ENCODE results near the gene PPP1R26. TPM values are rescaled to one million over a fixed set of nuclear protein-coding genes. Genes with fewer than 3 reads are reported as not detected.

PPP1R26 gene
- total RNA-seq, 1 donor from 2014 or later: 25.5 TPM

GRCh38 chr9:135489188-135489906 lies 9.8 kb downstream of the PPP1R26 start:
- no peak overlapping the region for H3K4me3 ChIP-seq
- no peaks in the 10 kb centered on the region for H3K4me1 ChIP-seq
- no peaks in the 10 kb centered on the region for H3K9me3 ChIP-seq
- no peak overlapping the region for H3K27ac ChIP-seq
- no peaks in the 10 kb centered on the region for H3K27me3 ChIP-seq
- H3K36me3 ChIP-seq: peaks cover 36 to 41% of the 10 kb centered on the region in 2 donors
- DNase-seq (ENCODE audit: low spot score in 2 of 2): no peak
- intact Hi-C loops (cut with DNase I): no loop called here
- TF ChIP-seq CTCF (IDR thresholded peaks at IDR 0.05): no peak

- peaks cover 26 to 33% of the 10 kb centered on the region in 2 donors for H3K36me3 ChIP-seq
- DNase-seq (ENCODE audit: low spot score in 2 of 2): no peak
- no peaks in the 10 kb centered on the region for H3K4me1 ChIP-seq
- intact Hi-C loops (cut with DNase I): no loop called here
- TF ChIP-seq CTCF (IDR thresholded peaks at IDR 0.05): no peak
- no peak overlapping the region for H3K27ac ChIP-seq
- no peaks in the 10 kb centered on the region for H3K27me3 ChIP-seq
- H3K4me3 ChIP-seq: no peak overlapping the region
- no peaks in the 10 kb centered on the region for H3K9me3 ChIP-seq
Observed at GRCh38 chr9:135490166-135490870, 10.7 kb downstream of the PPP1R26 start.

GRCh38 chr9:135490980-135491464 lies 11.4 kb downstream of the PPP1R26 start:
- no peak for DNase-seq (ENCODE audit: low spot score in 2 of 2)
- no peaks in the 10 kb centered on the region for H3K9me3 ChIP-seq
- no peak for TF ChIP-seq CTCF (IDR thresholded peaks at IDR 0.05)
- H3K27me3 ChIP-seq: no peaks in the 10 kb centered on the region
- no peak overlapping the region for H3K27ac ChIP-seq
- intact Hi-C loops (cut with DNase I): no loop called here
- no peaks in the 10 kb centered on the region for H3K4me1 ChIP-seq
- peaks cover 21 to 26% of the 10 kb centered on the region in 2 donors for H3K36me3 ChIP-seq
- H3K4me3 ChIP-seq: no peak overlapping the region

DNA sequence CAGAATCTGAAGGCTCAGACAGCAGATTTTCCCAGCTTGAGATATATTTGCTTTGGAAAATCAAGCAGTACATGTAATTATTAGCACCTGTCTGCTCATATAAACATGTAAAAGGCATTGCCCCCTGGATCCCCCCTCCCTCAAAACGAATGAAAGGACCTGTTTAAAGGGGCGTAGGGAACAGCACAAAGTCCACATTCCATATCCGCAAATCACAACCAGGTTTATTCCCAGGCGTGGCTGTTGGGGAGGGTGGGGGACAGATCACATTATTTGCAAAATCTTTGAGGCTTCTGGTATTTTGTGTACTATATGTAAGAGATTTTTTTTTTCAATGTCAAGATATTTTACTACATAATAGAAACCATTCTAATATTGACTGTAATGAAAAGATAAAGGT lies 12.2 kb downstream of the PPP1R26 start:
- H3K27ac ChIP-seq: no peak overlapping the region
- H3K9me3 ChIP-seq: no peaks in the 10 kb centered on the region
- DNase-seq (ENCODE audit: low spot score in 2 of 2): no peak
- H3K36me3 ChIP-seq: peaks cover 13 to 20% of the 10 kb centered on the region in 2 donors
- H3K4me3 ChIP-seq: no peak overlapping the region
- no peak for TF ChIP-seq CTCF (IDR thresholded peaks at IDR 0.05)
- intact Hi-C loops (cut with DNase I): no loop called here
- H3K27me3 ChIP-seq: no peaks in the 10 kb centered on the region
- no peaks in the 10 kb centered on the region for H3K4me1 ChIP-seq

GRCh38 chr9:135492886-135493669 lies 13.5 kb downstream of the PPP1R26 start:
- no peak for DNase-seq (ENCODE audit: low spot score in 2 of 2)
- TF ChIP-seq CTCF (IDR thresholded peaks at IDR 0.05): no peak
- Histone ChIP-seq H3K27ac (no peak overlapping the region), H3K4me1 (no peaks in the 10 kb centered on the region), H3K36me3 (peaks cover under 1 to 7% of the 10 kb centered on the region in 2 donors), H3K4me3 (no peak overlapping the region), H3K27me3 (no peaks in the 10 kb centered on the region), H3K9me3 (no peaks in the 10 kb centered on the region)
- intact Hi-C loops (cut with DNase I): no loop called here
